ENCODE results near the gene ZNF407. TPM values are rescaled to one million over a fixed set of nuclear protein-coding genes. Genes with fewer than 3 reads are reported as not detected.

The ZNF407 gene
- total and polyA plus RNA-seq, 4 donors = 1.3 to 21.1 (median 9.5) TPM

DNA sequence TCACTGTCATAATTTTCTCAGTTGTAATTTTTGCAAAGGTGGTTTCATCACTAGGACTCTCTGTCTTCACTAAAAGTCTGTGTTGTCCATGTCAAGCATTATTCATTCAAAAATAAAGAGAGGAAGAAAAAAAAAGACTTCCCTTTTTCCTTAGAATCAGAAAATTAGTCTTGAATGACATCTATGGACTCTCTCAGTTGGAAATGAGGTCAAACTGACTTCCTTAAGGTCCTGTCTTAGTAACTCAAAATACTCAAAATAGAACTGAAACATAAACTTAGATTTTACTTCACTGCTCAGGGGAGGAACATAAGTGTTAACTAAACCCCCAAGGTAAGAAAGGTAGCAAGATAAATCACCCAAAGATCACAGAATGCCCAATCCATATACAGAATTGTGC, 2.2 kb upstream of the ZNF407 start:
- no peak overlapping the region for H3K27ac ChIP-seq (ENCODE audit: low read depth in 1 of 2, low read length in 2 of 2)
- intact Hi-C loops (cut with DNase I) = loop anchor here in 1 of 2 donors (5.0 kb wide), 2 partner anchors 98 to 303 kb away; partner anchors contain the start of genes CNDP2 and CYB5A
- ATAC-seq (ENCODE audit: low FRiP score) (no peak), DNase-seq (no peak)
- no peaks in the 10 kb centered on the region for H3K27me3 ChIP-seq (ENCODE audit: control insufficient read depth in 1 of 2, insufficient read depth in 2 of 2, low read length in 1 of 2)
- no peak overlapping the region for H3K4me3 ChIP-seq (ENCODE audit: low read length in 2 of 2)
- H3K9me3 ChIP-seq (ENCODE audit: control insufficient read depth, low read length) = peaks cover 3% of the 10 kb centered on the region
- no peaks in the 10 kb centered on the region for H3K4me1 ChIP-seq (ENCODE audit: control insufficient read depth in 1 of 2, insufficient read depth in 2 of 2, low read length in 2 of 2)
- H3K36me3 ChIP-seq (ENCODE audit: control insufficient read depth in 1 of 2, insufficient read depth in 2 of 2, low read length in 1 of 2) = no peaks in the 10 kb centered on the region

DNA sequence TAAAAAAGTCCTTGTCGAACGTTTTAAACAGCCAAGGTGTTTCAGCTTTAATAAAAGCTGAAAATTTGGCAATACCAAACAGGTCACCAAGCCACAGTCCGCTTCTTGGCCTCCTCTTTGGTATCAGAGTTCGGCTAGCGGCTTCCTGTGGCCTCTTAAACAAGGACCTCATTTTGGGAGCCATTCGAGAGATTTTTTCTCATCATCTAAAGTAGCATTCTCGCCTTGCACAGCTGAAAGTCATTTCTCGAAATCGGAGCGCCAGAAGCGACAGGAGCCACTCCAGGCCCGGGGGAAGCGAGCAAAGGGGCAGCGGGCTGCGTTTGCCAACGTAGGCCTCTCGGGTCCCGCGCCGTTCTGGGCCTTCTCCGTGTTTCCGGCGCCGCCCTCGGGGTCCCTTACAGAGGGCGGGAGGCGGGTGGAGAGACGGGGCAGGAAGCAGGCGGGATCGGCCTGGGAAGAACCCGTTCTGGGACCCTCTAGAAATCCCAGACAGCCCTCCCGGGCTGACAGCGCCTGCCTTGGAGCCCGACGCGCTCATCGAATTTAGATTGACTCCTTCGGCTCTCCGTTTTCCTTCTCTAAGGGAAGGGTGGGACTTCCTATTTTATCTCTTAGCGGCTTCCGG, 522 bp upstream of the ZNF407 start:
- Histone ChIP-seq H3K4me1 (ENCODE audit: control insufficient read depth in 1 of 2, insufficient read depth in 2 of 2, low read length in 2 of 2) (no peaks in the 10 kb centered on the region), H3K4me3 (ENCODE audit: low read length in 2 of 2) (peak overlapping the region; percentile 60 to 91), H3K27me3 (ENCODE audit: control insufficient read depth in 1 of 2, insufficient read depth in 2 of 2, low read length in 1 of 2) (no peaks in the 10 kb centered on the region), H3K36me3 (ENCODE audit: control insufficient read depth in 1 of 2, insufficient read depth in 2 of 2, low read length in 1 of 2) (no peaks in the 10 kb centered on the region), H3K27ac (ENCODE audit: low read depth in 1 of 2, low read length in 2 of 2) (peak overlapping the region; percentile 62 to 96), H3K9me3 (ENCODE audit: control insufficient read depth, low read length) (peaks cover 3% of the 10 kb centered on the region)
- intact Hi-C loops (cut with DNase I) = loop anchor here in 1 of 2 donors (5.0 kb wide), 2 partner anchors 100 to 305 kb away; partner anchors contain the start of genes CNDP2 and CYB5A
- DNase-seq (peak; percentile 79 to 91), ATAC-seq (ENCODE audit: low FRiP score) (peak; percentile 87)
- 0% methylated on average over 41 of the region's 41 CpGs for WGBS, 2 donors

DNA sequence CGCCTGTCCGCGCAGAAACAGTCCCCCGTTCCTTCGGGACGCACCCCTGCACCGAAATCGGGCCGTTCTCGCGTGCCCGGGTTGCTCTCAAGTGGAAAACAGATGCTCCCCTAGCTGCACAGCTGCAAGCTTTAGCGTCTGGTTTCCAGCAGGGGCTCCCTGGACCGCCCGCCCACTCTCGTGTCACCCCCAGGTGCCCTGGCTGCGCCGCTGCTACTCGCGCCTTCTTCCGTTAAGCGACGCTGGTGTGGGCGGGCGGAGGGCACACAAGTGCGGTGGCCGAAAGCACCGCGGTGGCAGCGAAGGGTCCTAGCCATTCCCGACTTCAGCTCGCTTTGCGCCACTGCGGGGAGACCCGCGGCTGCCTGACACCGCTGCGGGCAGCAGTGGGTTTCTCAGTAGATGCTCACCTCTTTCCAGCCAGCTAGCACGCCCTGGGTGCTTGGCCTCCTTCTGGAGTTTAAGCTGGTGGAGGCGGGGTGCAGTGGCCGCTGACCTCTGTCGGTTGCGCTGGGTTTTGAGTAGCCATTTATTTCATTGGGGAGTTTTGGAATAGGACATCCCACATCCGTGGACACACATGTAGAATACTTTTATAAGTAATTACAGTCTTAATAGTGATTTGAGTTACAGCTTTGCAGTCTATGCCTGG, 806 bp downstream of the ZNF407 start:
- peak; percentile 47 for ATAC-seq (ENCODE audit: low FRiP score)
- 0 to 1% methylated on average over 44 of the region's 44 CpGs for WGBS, 2 donors

DNA sequence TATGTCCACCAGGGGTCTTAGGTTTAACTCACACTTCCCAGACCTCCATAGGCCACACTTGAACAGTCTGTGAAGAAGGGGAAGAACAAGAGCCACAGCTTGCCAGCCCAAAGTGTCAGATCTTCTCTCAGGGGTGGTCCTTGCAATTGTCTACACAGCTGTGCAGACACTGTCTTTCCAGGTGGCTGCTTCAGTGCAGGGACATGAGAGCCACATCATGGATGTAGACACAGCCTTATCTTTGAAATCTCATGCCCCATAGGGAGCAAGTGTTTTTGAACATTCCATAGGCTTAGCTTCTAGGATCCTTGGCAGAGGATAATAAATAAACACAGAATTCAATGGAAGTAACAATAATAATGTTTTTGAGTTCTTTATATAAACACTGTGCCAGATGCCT, 6.7 kb downstream of the ZNF407 start:
- intact Hi-C loops (cut with DNase I) = loop anchor here in 1 of 2 donors (10.0 kb wide), 1 partner anchor 1260 kb away; no protein-coding TSS in a partner anchor
- no peak for DNase-seq
- ATAC-seq (ENCODE audit: low FRiP score) = no peak
- no peaks in the 10 kb centered on the region for H3K36me3 ChIP-seq (ENCODE audit: control insufficient read depth in 1 of 2, insufficient read depth in 2 of 2, low read length in 1 of 2)
- no peaks in the 10 kb centered on the region for H3K9me3 ChIP-seq (ENCODE audit: control insufficient read depth, low read length)
- H3K4me3 ChIP-seq (ENCODE audit: low read length in 2 of 2) = no peak overlapping the region
- H3K27me3 ChIP-seq (ENCODE audit: control insufficient read depth in 1 of 2, insufficient read depth in 2 of 2, low read length in 1 of 2) = no peaks in the 10 kb centered on the region
- no peaks in the 10 kb centered on the region for H3K4me1 ChIP-seq (ENCODE audit: control insufficient read depth in 1 of 2, insufficient read depth in 2 of 2, low read length in 2 of 2)
- H3K27ac ChIP-seq (ENCODE audit: low read depth in 1 of 2, low read length in 2 of 2) = no peak overlapping the region

More for the DNA sequence above, 806 bp downstream of the ZNF407 start:
- peak; percentile 71 to 85 for DNase-seq
- Histone ChIP-seq H3K4me3 (ENCODE audit: low read length in 2 of 2) (peak overlapping the region; percentile 60 to 91), H3K27ac (ENCODE audit: low read depth in 1 of 2, low read length in 2 of 2) (peak overlapping the region in 1 of 2 donors; percentile 56), H3K4me1 (ENCODE audit: control insufficient read depth in 1 of 2, insufficient read depth in 2 of 2, low read length in 2 of 2) (no peaks in the 10 kb centered on the region), H3K27me3 (ENCODE audit: control insufficient read depth in 1 of 2, insufficient read depth in 2 of 2, low read length in 1 of 2) (no peaks in the 10 kb centered on the region), H3K9me3 (ENCODE audit: control insufficient read depth, low read length) (peaks cover 2% of the 10 kb centered on the region), H3K36me3 (ENCODE audit: control insufficient read depth in 1 of 2, insufficient read depth in 2 of 2, low read length in 1 of 2) (no peaks in the 10 kb centered on the region)
- intact Hi-C loops (cut with DNase I) = loop anchor here in 1 of 2 donors (5.0 kb wide), 2 partner anchors 101 to 306 kb away; partner anchors contain the start of genes CNDP2 and CYB5A

DNA sequence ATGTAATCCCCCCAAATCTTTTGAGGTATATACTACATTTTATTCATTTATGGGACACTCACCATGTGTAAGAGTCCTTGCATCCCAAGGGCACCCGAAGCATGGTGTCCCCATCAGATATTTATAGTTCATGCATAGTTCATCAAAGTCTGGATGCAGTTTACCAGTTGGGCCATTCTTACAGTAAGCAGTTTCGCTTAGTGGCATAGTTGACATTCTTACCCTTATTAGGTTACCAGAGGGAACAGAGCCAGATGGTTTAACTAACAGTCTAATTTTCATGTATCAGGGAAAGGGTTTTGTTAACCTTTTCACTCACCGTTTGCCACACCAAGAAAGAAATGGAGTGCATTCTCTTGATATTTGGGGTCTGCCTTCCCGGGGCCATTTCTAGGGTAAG, 7.1 kb downstream of the ZNF407 start:
- DNase-seq (no peak), ATAC-seq (ENCODE audit: low FRiP score) (no peak)
- intact Hi-C loops (cut with DNase I) = loop anchor here in 1 of 2 donors (10.0 kb wide), 1 partner anchor 1260 kb away; no protein-coding TSS in a partner anchor
- Histone ChIP-seq H3K9me3 (ENCODE audit: control insufficient read depth, low read length) (no peaks in the 10 kb centered on the region), H3K4me3 (ENCODE audit: low read length in 2 of 2) (no peak overlapping the region), H3K4me1 (ENCODE audit: control insufficient read depth in 1 of 2, insufficient read depth in 2 of 2, low read length in 2 of 2) (no peaks in the 10 kb centered on the region), H3K27me3 (ENCODE audit: control insufficient read depth in 1 of 2, insufficient read depth in 2 of 2, low read length in 1 of 2) (no peaks in the 10 kb centered on the region), H3K36me3 (ENCODE audit: control insufficient read depth in 1 of 2, insufficient read depth in 2 of 2, low read length in 1 of 2) (no peaks in the 10 kb centered on the region), H3K27ac (ENCODE audit: low read depth in 1 of 2, low read length in 2 of 2) (no peak overlapping the region)
- 16 to 19% methylated on average over 4 of the region's 4 CpGs for WGBS, 2 donors

DNA sequence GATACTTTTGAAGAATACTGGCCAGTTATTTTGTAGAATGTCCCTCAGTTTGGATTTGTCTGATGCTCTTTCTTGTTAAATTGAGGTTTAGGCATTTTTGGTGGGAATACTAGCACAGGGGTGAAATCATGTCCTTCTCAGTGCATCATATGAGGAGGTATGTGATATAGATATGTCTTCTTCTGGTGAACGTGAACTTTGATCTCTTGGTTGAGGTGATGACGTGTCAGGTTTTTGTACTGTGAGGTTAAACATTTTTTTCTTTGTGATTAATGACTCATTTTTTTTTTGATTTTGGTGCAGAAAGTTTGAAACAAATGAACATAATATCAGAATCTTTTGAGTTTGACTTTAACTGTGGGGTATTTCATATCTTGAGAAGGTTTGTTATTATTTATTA, 11.0 kb downstream of the ZNF407 start:
- H3K9me3 ChIP-seq (ENCODE audit: control insufficient read depth, low read length) = no peaks in the 10 kb centered on the region
- intact Hi-C loops (cut with DNase I) = loop anchor here in 1 of 2 donors (10.0 kb wide), 1 partner anchor 1256 kb away; no protein-coding TSS in a partner anchor
- no peak overlapping the region for H3K27ac ChIP-seq (ENCODE audit: low read depth in 1 of 2, low read length in 2 of 2)
- H3K4me1 ChIP-seq (ENCODE audit: control insufficient read depth in 1 of 2, insufficient read depth in 2 of 2, low read length in 2 of 2) = no peaks in the 10 kb centered on the region
- ATAC-seq (ENCODE audit: low FRiP score) = no peak
- H3K27me3 ChIP-seq (ENCODE audit: control insufficient read depth in 1 of 2, insufficient read depth in 2 of 2, low read length in 1 of 2) = no peaks in the 10 kb centered on the region
- 89 to 96% methylated on average over 2 of the region's 2 CpGs for WGBS, 2 donors
- H3K4me3 ChIP-seq (ENCODE audit: low read length in 2 of 2) = no peak overlapping the region
- no peaks in the 10 kb centered on the region for H3K36me3 ChIP-seq (ENCODE audit: control insufficient read depth in 1 of 2, insufficient read depth in 2 of 2, low read length in 1 of 2)
- no peak for DNase-seq

DNA sequence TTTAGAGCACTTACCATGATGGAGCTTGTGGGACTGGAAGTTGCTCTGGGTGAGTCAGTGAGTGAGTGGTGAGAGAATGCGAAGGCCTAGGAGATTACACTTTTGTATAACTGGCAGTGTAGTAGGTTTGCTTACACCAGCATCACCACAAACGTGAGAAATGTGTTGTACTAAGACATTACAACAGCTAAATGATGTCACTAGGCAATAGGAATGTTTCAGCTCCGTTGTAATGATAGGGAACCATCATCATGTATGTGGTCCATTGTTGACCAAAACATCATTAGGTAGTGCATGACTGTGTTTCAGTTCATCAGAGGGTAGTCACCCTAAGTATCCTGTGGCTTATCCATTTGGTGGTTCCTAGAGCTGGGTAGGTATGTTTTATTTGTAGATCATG, 11.9 kb downstream of the ZNF407 start:
- intact Hi-C loops (cut with DNase I) = loop anchor here in 1 of 2 donors (10.0 kb wide), 1 partner anchor 1255 kb away; no protein-coding TSS in a partner anchor
- no peaks in the 10 kb centered on the region for H3K36me3 ChIP-seq (ENCODE audit: control insufficient read depth in 1 of 2, insufficient read depth in 2 of 2, low read length in 1 of 2)
- H3K27me3 ChIP-seq (ENCODE audit: control insufficient read depth in 1 of 2, insufficient read depth in 2 of 2, low read length in 1 of 2) = no peaks in the 10 kb centered on the region
- H3K9me3 ChIP-seq (ENCODE audit: control insufficient read depth, low read length) = no peaks in the 10 kb centered on the region
- H3K27ac ChIP-seq (ENCODE audit: low read depth in 1 of 2, low read length in 2 of 2) = no peak overlapping the region
- 85 to 88% methylated on average over 3 of the region's 3 CpGs for WGBS, 2 donors
- ATAC-seq (ENCODE audit: low FRiP score) (no peak), DNase-seq (no peak)
- no peak overlapping the region for H3K4me3 ChIP-seq (ENCODE audit: low read length in 2 of 2)
- no peaks in the 10 kb centered on the region for H3K4me1 ChIP-seq (ENCODE audit: control insufficient read depth in 1 of 2, insufficient read depth in 2 of 2, low read length in 2 of 2)

DNA sequence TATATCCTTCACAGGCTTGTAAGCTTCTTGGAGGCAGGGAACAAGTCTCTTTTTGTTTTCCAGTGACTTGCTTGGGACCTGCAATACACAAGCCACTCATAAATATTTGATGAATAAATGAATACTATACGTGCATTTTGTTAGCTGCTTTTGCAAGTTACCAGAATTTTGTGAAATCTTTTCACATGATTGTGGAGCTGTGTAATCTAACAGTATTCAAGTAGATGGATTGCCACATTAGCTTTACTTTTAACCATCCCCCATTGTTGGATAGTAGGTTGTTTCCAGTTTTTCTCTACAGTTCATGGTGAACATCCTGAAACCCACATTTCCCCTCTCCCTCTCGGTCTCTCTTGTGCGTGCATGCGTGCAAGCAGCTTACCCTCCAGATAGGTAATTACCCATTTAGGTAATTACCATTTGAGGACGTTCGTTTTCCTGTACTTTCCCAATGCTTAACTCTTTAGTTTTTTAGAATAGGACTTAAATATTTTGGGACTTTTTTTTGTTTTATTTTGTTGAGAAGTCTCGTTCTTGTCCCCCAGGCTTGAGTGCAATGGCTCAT, 12.5 kb downstream of the ZNF407 start:
- Histone ChIP-seq H3K4me1 (ENCODE audit: control insufficient read depth in 1 of 2, insufficient read depth in 2 of 2, low read length in 2 of 2) (no peaks in the 10 kb centered on the region), H3K36me3 (ENCODE audit: control insufficient read depth in 1 of 2, insufficient read depth in 2 of 2, low read length in 1 of 2) (peaks cover 0 to 2% of the 10 kb centered on the region in 2 donors), H3K27ac (ENCODE audit: low read depth in 1 of 2, low read length in 2 of 2) (no peak overlapping the region), H3K9me3 (ENCODE audit: control insufficient read depth, low read length) (no peaks in the 10 kb centered on the region), H3K27me3 (ENCODE audit: control insufficient read depth in 1 of 2, insufficient read depth in 2 of 2, low read length in 1 of 2) (no peaks in the 10 kb centered on the region), H3K4me3 (ENCODE audit: low read length in 2 of 2) (no peak overlapping the region)
- no peak for DNase-seq
- ATAC-seq (ENCODE audit: low FRiP score) = no peak
- intact Hi-C loops (cut with DNase I) = no loop called here
- WGBS, 2 donors = 90 to 92% methylated on average over 7 of the region's 7 CpGs

All from aorta (tissue), 5 donors.